Type B pancreatic cell (in vitro differentiated cells): Measurements from ENCODE around the gene ZFP14. TPM values are rescaled to one million over a fixed set of nuclear protein-coding genes. Genes with fewer than 3 reads are reported as not detected.

ENCODE experiments used
- DNase-seq: peaks from one replicate; pipeline ENCODE4 v3.0.0; 2021; ENCODE audit warnings: mixed read lengths; ENCODE audit not compliant: unreplicated experiment; ENCODE audit errors: extremely low spot score
- H3K27ac Mint-ChIP-seq: 2 replicates; pipeline ENCODE4 v1.8.0; 2021; ENCODE audit warnings: mild to moderate bottlenecking, mixed read lengths
- H3K27me3 Mint-ChIP-seq: 2 replicates; pipeline ENCODE4 v1.8.0; 2021; ENCODE audit warnings: mixed read lengths
- H3K36me3 Mint-ChIP-seq: 2 replicates; pipeline ENCODE4 v1.8.0; 2021; ENCODE audit warnings: mixed read lengths
- H3K4me1 Mint-ChIP-seq: one replicate; pipeline ENCODE4 v1.8.0; 2021; ENCODE audit warnings: mixed read lengths; ENCODE audit not compliant: unreplicated experiment
- H3K4me3 Mint-ChIP-seq: 2 replicates; pipeline ENCODE4 v1.8.0; 2021; ENCODE audit warnings: mild to moderate bottlenecking, mixed read lengths
- H3K9me3 Mint-ChIP-seq: 2 replicates; pipeline ENCODE4 v1.8.0; 2021; ENCODE audit warnings: mixed read lengths
- CTCF ChIP-seq: fragments of 200-600 bp; sonication (generic); conservative IDR thresholded peaks from 2 replicates; pipeline ENCODE4 v1.5.0; 2021; ENCODE audit warnings: antibody characterized with exemption, mild to moderate bottlenecking
- total RNA-seq: library from RNA; stranded (reverse); gene quantifications from 2 replicates; pipeline ENCODE4 v1.2.1, GENCODE V29; 2021; ENCODE audit warnings: low replicate concordance

The ZFP14 gene
- total RNA-seq, 1 donor from 2014 or later: 10.9 TPM

GRCh38 chr19:36418287-36419001, 39.4 kb upstream of the ZFP14 start, which contains the start of gene ZFP82:
Gene ZFP82 (minus strand): TSS chr19:36418644. CDS start chr19:36409789, 8,855 bp downstream.
- peaks cover 27% of the 10 kb centered on the region for H3K36me3 Mint-ChIP-seq
- H3K27me3 Mint-ChIP-seq: no peaks in the 10 kb centered on the region
- TF ChIP-seq CTCF: no peak
- H3K27ac Mint-ChIP-seq: peak within 1 kb of the TSS; percentile 95
- peak; percentile 90 for DNase-seq
- peaks cover 7% of the 10 kb centered on the region for H3K4me1 Mint-ChIP-seq
- peak within 1 kb of the TSS; percentile 97 for H3K4me3 Mint-ChIP-seq
- H3K9me3 Mint-ChIP-seq: peaks cover 4% of the 10 kb centered on the region

GRCh38 chr19:36417752-36418286, 38.8 kb upstream of the ZFP14 start:
- Mint-ChIP-seq H3K9me3 (peaks cover 5% of the 10 kb centered on the region), H3K4me1 (peaks cover 7% of the 10 kb centered on the region), H3K27ac (peak overlapping the region; percentile 95), H3K27me3 (no peaks in the 10 kb centered on the region), H3K4me3 (peak overlapping the region; percentile 97), H3K36me3 (peaks cover 34% of the 10 kb centered on the region)
- DNase-seq: no peak
- no peak for TF ChIP-seq CTCF

- no peak for TF ChIP-seq CTCF
- H3K36me3 Mint-ChIP-seq: peaks cover 68% of the 10 kb centered on the region
- H3K27me3 Mint-ChIP-seq: no peaks in the 10 kb centered on the region
- H3K4me1 Mint-ChIP-seq: no peaks in the 10 kb centered on the region
- no peak overlapping the region for H3K4me3 Mint-ChIP-seq
- H3K27ac Mint-ChIP-seq: no peak overlapping the region
- H3K9me3 Mint-ChIP-seq: peaks cover 15% of the 10 kb centered on the region
- DNase-seq: no peak
These were observed 30.8 kb upstream of the ZFP14 start for GRCh38 chr19:36409841-36410240.

GRCh38 chr19:36408101-36408500, 29.1 kb upstream of the ZFP14 start:
- peaks cover 70% of the 10 kb centered on the region for H3K36me3 Mint-ChIP-seq
- H3K27me3 Mint-ChIP-seq: no peaks in the 10 kb centered on the region
- H3K4me1 Mint-ChIP-seq: no peaks in the 10 kb centered on the region
- no peak for TF ChIP-seq CTCF
- DNase-seq: no peak
- no peak overlapping the region for H3K4me3 Mint-ChIP-seq
- H3K27ac Mint-ChIP-seq: no peak overlapping the region
- peaks cover 15% of the 10 kb centered on the region for H3K9me3 Mint-ChIP-seq

GRCh38 chr19:36404498-36404897, 25.5 kb upstream of the ZFP14 start:
- H3K4me3 Mint-ChIP-seq: no peak overlapping the region
- no peaks in the 10 kb centered on the region for H3K4me1 Mint-ChIP-seq
- peaks cover 11% of the 10 kb centered on the region for H3K9me3 Mint-ChIP-seq
- no peak for TF ChIP-seq CTCF
- no peak overlapping the region for H3K27ac Mint-ChIP-seq
- H3K36me3 Mint-ChIP-seq: peaks cover 66% of the 10 kb centered on the region
- H3K27me3 Mint-ChIP-seq: no peaks in the 10 kb centered on the region
- DNase-seq: no peak
